BLaER1 (cell line): ENCODE measurements around the gene GPM6B.
A peak's percentile ranks its signal among the peaks of the same experiment; 100 is the strongest.
"Not testable (repeated sequence)": the region's sequence is repeated elsewhere in the genome, so short reads cannot be mapped to it uniquely, and the experiment has no call there.

Experiments
- H3K27ac ChIP-seq: shearing (Covaris generic); formaldehyde crosslinking; 2 replicates; pipeline ENCODE4 v1.8.1; 2022
- H3K27me3 ChIP-seq: shearing (Covaris generic); formaldehyde crosslinking; 2 replicates; pipeline ENCODE4 v1.8.1; 2022
- H3K36me3 ChIP-seq: shearing (Covaris generic); formaldehyde crosslinking; 2 replicates; pipeline ENCODE4 v1.8.1; 2022
- H3K4me1 ChIP-seq: shearing (Covaris generic); formaldehyde crosslinking; 2 replicates; pipeline ENCODE4 v1.8.1; 2022
- H3K4me2 ChIP-seq: shearing (Covaris generic); formaldehyde crosslinking; 2 replicates; pipeline ENCODE4 v1.8.1; 2022
- H3K4me3 ChIP-seq: shearing (Covaris generic); formaldehyde crosslinking; 2 replicates; pipeline ENCODE4 v1.8.1; 2022
- H3K9ac ChIP-seq: shearing (Covaris generic); formaldehyde crosslinking; 2 replicates; pipeline ENCODE4 v1.8.1; 2022
- H3K9me3 ChIP-seq: shearing (Covaris generic); formaldehyde crosslinking; 2 replicates; pipeline ENCODE4 v1.8.1; 2022
- H4K20me1 ChIP-seq: shearing (Covaris generic); formaldehyde crosslinking; 2 replicates; pipeline ENCODE4 v1.8.1; 2022
- Cebpa-rat ChIP-seq: shearing (Covaris generic); IDR thresholded peaks from 2 replicates; pipeline ENCODE4 v1.8.1; 2022

The GPM6B gene

DNA sequence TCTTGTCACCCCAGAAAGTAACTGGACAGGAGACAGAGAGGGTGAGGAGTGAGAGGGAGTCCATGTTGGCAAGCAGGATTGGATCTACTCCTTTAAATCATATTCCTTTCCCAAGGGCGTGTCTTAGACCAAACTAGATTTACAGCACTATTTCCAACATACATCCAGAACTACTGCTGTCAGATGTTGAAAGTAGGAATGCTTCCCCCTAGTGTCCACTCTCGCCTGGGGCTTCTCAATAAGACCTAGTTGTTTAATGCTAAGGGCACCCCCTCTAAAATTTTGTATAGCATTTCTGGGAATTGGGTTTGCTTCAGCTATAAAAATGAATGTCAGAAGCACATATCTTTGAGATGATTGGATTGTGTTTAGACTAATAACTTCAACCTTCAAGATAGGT, 69.1 kb downstream of the GPM6B start:
- Histone ChIP-seq H3K4me3 (no peak overlapping the region), H3K27ac (0 out of 2 replicates have a peak overlapping the region, but pooled peaks have one; percentile 22), H3K9me3 (no peaks in the 10 kb centered on the region), H3K4me1 (peaks cover 48% of the 10 kb centered on the region), H4K20me1 (peaks cover 24% of the 10 kb centered on the region), H3K9ac (no peak overlapping the region), H3K36me3 (peaks cover 66% of the 10 kb centered on the region), H3K4me2 (no peak overlapping the region), H3K27me3 (peaks cover 11% of the 10 kb centered on the region; the same call in 1 of the 2 replicates)
- TF ChIP-seq Cebpa-rat, result no peak

DNA sequence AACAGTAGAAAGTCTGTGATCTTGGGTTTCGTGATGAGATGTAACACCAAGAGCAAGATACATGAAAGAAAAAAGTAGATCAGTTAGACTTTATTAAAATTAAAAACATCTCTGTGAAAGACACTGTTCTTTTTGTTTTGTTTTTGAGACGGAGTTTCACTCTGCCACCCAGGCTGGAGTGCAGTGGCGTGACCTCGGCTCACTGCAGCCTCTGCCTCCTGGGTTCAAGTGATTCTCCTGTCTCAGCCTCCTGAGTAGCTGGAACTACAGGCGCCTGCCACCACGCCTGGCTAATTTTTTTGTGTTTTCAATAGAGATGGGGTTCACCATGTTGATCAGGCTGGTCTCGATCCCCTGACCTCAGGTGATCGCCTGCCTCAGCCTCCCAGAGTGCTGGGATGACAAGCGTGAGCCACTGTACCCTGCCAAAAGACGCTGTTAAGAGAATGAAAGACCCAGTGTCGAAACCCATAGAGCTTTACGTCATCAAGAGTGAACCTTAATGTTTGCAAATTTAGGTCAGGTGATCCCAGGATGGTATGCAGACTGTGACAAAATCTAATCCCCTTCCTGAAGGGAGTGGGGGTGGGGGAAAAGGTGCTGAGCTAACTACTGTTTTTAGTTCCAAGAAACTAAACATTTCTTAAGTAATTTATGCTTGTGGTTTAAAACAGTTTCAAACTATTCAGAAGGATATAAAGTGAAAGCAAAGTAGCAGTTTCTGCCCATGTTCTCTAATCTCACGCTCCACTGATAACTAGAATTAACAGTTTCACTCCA, 74.3 kb downstream of the GPM6B start:
- no peak for TF ChIP-seq Cebpa-rat
- H3K4me2 ChIP-seq, result peak overlapping the region; percentile 74
- H4K20me1 ChIP-seq, result peaks cover 22% of the 10 kb centered on the region
- H3K27ac ChIP-seq, result peak overlapping the region; percentile 55
- H3K9ac ChIP-seq, result peak overlapping the region; percentile 53; the same call in 1 of the 2 replicates
- H3K27me3 ChIP-seq, result peaks cover 13% of the 10 kb centered on the region; the same call in 1 of the 2 replicates
- H3K4me1 ChIP-seq, result peaks cover 61% of the 10 kb centered on the region
- peaks cover 54% of the 10 kb centered on the region for H3K36me3 ChIP-seq
- H3K9me3 ChIP-seq, result no peaks in the 10 kb centered on the region; the same call in 1 of the 2 replicates
- peak overlapping the region; percentile 36; the same call in 1 of the 2 replicates for H3K4me3 ChIP-seq

DNA sequence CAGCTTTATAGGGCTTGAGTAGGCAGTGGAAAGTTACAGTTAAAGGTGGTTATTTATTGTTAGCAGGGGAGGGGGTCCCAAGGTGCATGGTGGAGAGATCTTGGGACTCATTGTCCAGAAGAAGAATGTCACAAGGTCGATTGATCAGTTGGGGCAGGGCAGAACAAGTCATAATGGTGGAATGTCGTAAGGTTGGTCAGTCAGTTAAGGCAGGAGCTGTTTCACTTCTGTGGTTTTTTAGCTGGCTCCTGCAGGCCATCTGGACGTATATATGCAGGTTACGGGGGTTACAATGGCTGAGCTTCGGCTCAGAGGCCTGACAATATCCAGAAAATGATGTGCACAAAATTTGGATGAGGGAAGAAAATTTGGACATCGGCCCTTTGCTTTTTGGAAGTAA, 75.2 kb downstream of the GPM6B start:
- Histone ChIP-seq H3K4me1 (peaks cover 53% of the 10 kb centered on the region), H3K27me3 (peaks cover 8% of the 10 kb centered on the region; the same call in 1 of the 2 replicates), H3K27ac (peak overlapping the region; percentile 47), H3K36me3 (peaks cover 45% of the 10 kb centered on the region), H4K20me1 (peaks cover 13% of the 10 kb centered on the region), H3K4me3 (no peak overlapping the region), H3K9ac (peak overlapping the region; percentile 58), H3K4me2 (peak overlapping the region; percentile 74), H3K9me3 (no peaks in the 10 kb centered on the region; the same call in 1 of the 2 replicates)
- TF ChIP-seq Cebpa-rat, result no peak

DNA sequence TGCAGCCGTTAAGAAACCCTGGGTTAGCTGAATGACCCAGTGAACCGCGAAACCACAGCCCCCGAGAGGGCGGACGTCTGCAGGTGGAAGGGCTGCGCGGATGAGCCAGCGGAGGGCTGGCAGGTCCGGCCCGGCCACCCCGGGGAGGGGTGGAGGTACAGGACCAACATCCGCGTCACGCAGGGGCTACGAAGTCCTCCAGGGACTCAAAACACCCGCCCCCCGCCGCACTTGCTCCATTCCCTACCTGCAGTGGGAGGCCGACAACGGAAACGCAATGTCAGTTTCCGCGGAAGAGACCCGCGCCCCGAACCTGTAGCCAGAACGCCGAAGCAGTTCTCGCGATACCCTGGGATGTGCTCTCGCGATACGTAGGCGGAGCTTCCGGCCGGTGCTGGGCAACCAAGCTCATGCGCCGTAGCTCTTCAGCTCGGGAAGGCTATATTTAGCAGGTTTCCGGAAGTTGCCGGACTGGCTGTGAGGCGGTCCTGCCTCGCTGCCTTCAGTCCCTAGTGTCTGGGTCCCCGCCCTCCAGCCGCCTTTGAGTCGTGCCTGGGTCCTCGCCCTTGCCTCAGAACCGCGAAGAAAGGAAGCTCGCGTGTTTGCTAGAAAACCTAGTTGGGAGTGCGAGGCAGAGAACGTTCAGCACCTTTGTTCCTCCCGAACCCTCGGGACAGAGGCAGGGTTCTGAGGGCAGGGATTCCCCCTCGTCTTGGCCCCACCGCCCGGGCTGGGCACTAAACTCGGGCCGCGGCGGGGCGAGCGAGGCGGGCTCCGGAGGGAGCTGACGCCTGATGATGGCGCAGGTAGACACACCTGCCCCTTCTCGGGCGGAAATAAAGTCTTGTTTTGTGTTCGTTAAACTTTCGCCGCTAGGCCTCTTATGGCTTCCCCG, 82.4 kb downstream of the GPM6B start, which contains the start of the genes OFD1 and TRAPPC2:
Gene OFD1, plus strand, starts transcription at position 471 of the 895 bp plus-strand sequence. Its CDS starts 324 bp downstream, at position 795.
Gene TRAPPC2, minus strand, starts transcription at position 343 of the 895 bp plus-strand sequence. CDS start 14,657 bp downstream, outside the sequence.
- H3K4me1 ChIP-seq, result peaks cover 40% of the 10 kb centered on the region

DNA sequence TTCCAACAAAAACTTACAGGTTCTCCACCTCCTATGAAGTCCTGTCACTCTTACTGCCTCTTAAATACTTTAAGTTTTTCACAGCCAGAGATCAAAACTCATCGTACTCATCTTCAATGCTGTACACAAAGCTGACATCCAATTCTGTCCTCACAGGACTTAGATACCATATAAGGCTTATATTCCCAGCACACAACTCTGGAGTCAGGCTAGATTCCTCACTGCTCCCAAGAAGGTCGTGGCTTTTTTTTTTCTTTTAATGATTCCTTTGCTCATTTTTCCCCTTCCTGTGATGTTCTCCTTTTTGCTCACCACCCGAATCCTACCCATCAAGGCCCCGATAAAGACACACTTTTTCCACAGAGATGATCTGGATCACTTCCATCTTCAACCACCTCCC, 83.4 kb downstream of the GPM6B start:
- H3K4me2 ChIP-seq, result peak overlapping the region; percentile 91
- peaks cover 5% of the 10 kb centered on the region; the same call in 1 of the 2 replicates for H4K20me1 ChIP-seq
- H3K4me1 ChIP-seq, result peaks cover 31% of the 10 kb centered on the region
- peaks cover 11% of the 10 kb centered on the region; the same call in 1 of the 2 replicates for H3K9me3 ChIP-seq
- H3K4me3 ChIP-seq, result peak overlapping the region; percentile 83
- peak overlapping the region; percentile 96 for H3K27ac ChIP-seq
- H3K36me3 ChIP-seq, result 0 out of 2 replicates have a peak, but pooled peaks cover 4% of the 10 kb centered on the region
- peak overlapping the region; percentile 93 for H3K9ac ChIP-seq
- no peak for TF ChIP-seq Cebpa-rat
- H3K27me3 ChIP-seq, result peaks cover 9% of the 10 kb centered on the region; the same call in 1 of the 2 replicates

More for the DNA sequence above, 82.4 kb downstream of the GPM6B start, which contains the start of the genes OFD1 and TRAPPC2:
- peak within 1 kb of the TSS; percentile 91 for H3K4me2 ChIP-seq
- H3K27me3 ChIP-seq, result peaks cover 9% of the 10 kb centered on the region; the same call in 1 of the 2 replicates
- peak within 1 kb of the TSS; percentile 93 for H3K9ac ChIP-seq
- peaks cover 9% of the 10 kb centered on the region; the same call in 1 of the 2 replicates for H3K9me3 ChIP-seq
- peaks cover 5% of the 10 kb centered on the region; the same call in 1 of the 2 replicates for H4K20me1 ChIP-seq
- TF ChIP-seq Cebpa-rat, result no peak
- peak within 1 kb of the TSS; percentile 83 for H3K4me3 ChIP-seq
- peaks cover 7% of the 10 kb centered on the region for H3K36me3 ChIP-seq
- peak within 1 kb of the TSS; percentile 96 for H3K27ac ChIP-seq

DNA sequence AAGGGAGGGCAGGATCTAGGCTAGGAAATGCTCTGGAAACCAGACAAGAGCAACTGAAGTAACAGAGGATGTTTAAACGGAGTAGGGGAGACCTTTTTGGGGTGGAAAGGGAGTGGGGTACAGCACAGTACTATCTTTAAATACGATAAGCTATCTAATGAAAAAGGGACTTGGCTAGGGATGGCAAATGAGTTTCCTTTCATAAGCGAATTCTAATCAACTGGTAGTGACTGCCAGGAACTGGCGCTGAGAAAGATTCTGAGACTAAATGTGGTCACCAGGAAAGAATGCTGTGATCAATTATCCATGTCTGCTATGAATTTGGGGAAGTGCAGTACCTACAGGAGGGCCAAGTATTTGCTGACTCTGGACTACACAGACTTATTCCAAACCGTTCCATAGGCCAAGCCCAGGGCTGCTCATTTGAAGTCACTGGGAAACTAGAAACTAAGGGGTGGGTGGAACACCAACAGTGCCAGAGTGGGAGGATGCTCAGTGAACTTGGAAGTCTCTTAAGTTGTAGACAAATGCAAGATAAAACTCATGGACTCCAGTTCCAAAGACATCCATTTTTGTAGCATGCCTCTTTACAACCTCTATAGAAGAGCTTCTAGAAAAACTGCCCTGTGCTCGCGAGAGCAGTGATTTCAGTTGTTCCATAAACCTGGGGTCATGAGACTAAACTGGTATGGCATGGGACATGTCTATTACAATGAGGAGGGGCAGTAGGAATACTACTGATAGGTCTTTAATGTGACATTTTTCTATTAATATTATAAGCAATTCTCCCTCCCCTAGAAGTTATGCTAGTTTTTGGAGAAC, 84.4 kb downstream of the GPM6B start:
- H3K9ac ChIP-seq, result peak overlapping the region; percentile 93
- peaks cover 19% of the 10 kb centered on the region; the same call in 1 of the 2 replicates for H3K9me3 ChIP-seq
- H4K20me1 ChIP-seq, result no peaks in the 10 kb centered on the region
- H3K27me3 ChIP-seq, result peaks cover 9% of the 10 kb centered on the region; the same call in 1 of the 2 replicates
- H3K4me3 ChIP-seq, result peak overlapping the region; percentile 83
- peak overlapping the region; percentile 96 for H3K27ac ChIP-seq
- H3K36me3 ChIP-seq, result 0 out of 2 replicates have a peak, but pooled peaks cover 7% of the 10 kb centered on the region
- no peak for TF ChIP-seq Cebpa-rat
- peak overlapping the region; percentile 91 for H3K4me2 ChIP-seq
- peaks cover 25% of the 10 kb centered on the region for H3K4me1 ChIP-seq

DNA sequence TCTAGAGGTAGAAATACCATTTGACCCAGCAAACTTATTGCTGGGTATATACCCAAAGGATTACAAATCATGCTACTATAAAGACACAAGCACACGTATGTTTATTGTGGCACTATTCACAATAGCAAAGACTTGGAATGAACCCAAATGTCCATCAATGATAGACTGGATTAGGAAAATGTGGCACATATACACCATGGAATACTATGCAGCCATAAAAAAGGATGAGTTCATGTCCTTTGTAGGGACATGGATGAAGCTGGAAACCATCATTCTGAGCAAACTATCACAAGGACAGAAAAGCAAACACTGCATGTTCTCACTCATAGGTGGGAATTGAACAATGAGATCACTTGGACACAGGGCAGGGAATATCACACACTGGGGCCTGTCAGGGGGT, 86.4 kb downstream of the GPM6B start:
- H3K4me1 ChIP-seq, result peaks cover 25% of the 10 kb centered on the region
- not testable (repeated sequence) for H3K4me3 ChIP-seq, H3K9ac ChIP-seq, H4K20me1 ChIP-seq, H3K27ac ChIP-seq, H3K27me3 ChIP-seq, H3K36me3 ChIP-seq, H3K4me2 ChIP-seq
- H3K9me3 ChIP-seq, result peaks cover 30% of the 10 kb centered on the region

DNA sequence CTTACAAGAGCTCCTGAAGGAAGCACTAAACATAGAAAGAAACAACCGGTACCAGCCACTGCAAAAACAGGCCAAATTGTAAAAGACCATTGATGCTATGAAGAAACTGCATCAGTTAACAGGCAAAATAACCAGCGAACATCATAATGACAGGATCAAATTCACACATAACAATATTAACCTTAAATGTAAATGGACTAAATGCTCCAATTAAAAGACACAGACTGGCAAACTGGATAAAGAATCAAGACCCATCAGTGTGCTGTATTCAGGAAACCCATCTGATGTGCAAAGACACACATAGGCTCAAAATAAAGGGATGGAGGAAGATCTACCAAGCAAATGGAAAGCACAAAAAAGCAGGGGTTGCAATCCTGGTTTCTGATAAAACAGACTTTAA, 90.3 kb downstream of the GPM6B start:
- not testable (repeated sequence) for H3K27ac ChIP-seq
- peaks cover 41% of the 10 kb centered on the region for H4K20me1 ChIP-seq

DNA sequence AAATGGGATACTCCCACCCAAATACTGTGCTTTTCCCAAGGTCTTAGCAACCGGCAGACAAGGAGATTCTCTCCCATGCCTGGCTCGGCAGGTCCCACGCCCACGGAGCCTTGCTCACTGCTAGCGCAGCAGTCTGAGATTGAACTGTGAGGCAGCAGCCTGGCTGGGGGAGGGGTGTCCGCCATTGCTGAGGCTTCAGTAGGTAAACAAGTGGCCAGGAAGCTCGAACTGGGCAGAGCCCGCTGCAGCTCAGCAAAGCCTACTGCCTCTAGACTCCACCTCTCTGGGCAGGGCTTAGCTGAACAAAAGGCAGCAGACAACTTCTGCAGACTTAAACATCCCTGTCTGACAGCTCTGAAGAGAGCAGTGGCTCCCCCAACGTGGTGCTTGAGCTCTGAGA, 92.0 kb downstream of the GPM6B start:
- Histone ChIP-seq H4K20me1 (peaks cover 58% of the 10 kb centered on the region), H3K9me3 (peaks cover 47% of the 10 kb centered on the region), H3K36me3 (peaks cover 48% of the 10 kb centered on the region), H3K4me1 (peaks cover 12% of the 10 kb centered on the region)
- not testable (repeated sequence) for H3K4me3 ChIP-seq, H3K27me3 ChIP-seq, H3K27ac ChIP-seq, H3K9ac ChIP-seq, H3K4me2 ChIP-seq

More for the DNA sequence above, 90.3 kb downstream of the GPM6B start:
- Histone ChIP-seq H3K9me3 (peaks cover 52% of the 10 kb centered on the region), H3K36me3 (peaks cover 32% of the 10 kb centered on the region), H3K4me1 (peaks cover 12% of the 10 kb centered on the region)
- not testable (repeated sequence) for H3K27me3 ChIP-seq, H3K4me3 ChIP-seq, H3K4me2 ChIP-seq, H3K9ac ChIP-seq
